Testis (tissue), 2 donors: ENCODE results near the gene MTG2.

Experiments used
- CTCF ChIP-seq, 3 experiments: fragments of 450-650 bp in 2 of 3; fragments of 200-600 bp in 1 of 3; sonication (generic) in 1 of 3; IDR thresholded peaks; one replicate each; pipeline ENCODE4 v1.5.1; 2016 to 2019; ENCODE audit warnings: antibody characterized with exemption in 3 of 3, mild to moderate bottlenecking in 2 of 3, moderate library complexity in 1 of 3
- POLR2A ChIP-seq: fragments of 450-650 bp; IDR thresholded peaks from one replicate; pipeline ENCODE4 v1.6.1; 2017; ENCODE audit warnings: antibody characterized with exemption, mild to moderate bottlenecking, moderate library complexity

- TF ChIP-seq CTCF (IDR thresholded peaks at IDR 0.05) (no peak), POLR2A (no peak)
These were observed 1.0 kb upstream of the MTG2 start for GRCh38 chr20:62181808-62182207.
